HG03442 (cell line): ENCODE measurements around the gene IRX6.

Experiments used
- ATAC-seq: cut with Tn5 transposase; IDR thresholded peaks from one replicate; pipeline ENCODE4 v1.9.1; 2021; ENCODE audit warnings: mild to moderate bottlenecking, moderate library complexity; ENCODE audit not compliant: unreplicated experiment

Gene IRX6

GRCh38 chr16:55364811-55365210 is 40.8 kb downstream of the IRX6 start:
- no peak for ATAC-seq

GRCh38 chr16:55367301-55367811 is 43.4 kb downstream of the IRX6 start:
- no peak for ATAC-seq

GRCh38 chr16:55367866-55368603 is 44.0 kb downstream of the IRX6 start:
- ATAC-seq: no peak

GRCh38 chr16:55369151-55369550 is 45.1 kb downstream of the IRX6 start:
- ATAC-seq: no peak

- ATAC-seq: no peak
These were observed 46.9 kb downstream of the IRX6 start for GRCh38 chr16:55370762-55371482.

GRCh38 chr16:55372792-55373488 is 48.9 kb downstream of the IRX6 start:
- no peak for ATAC-seq

- ATAC-seq: no peak
These were observed 49.5 kb downstream of the IRX6 start for GRCh38 chr16:55373489-55373832.

GRCh38 chr16:55376045-55376444 is 52.0 kb downstream of the IRX6 start:
- ATAC-seq: no peak

GRCh38 chr16:55376567-55377167 is 52.7 kb downstream of the IRX6 start:
- no peak for ATAC-seq

GRCh38 chr16:55377840-55378239 is 53.8 kb downstream of the IRX6 start:
- ATAC-seq: no peak

GRCh38 chr16:55378616-55379015 is 54.6 kb downstream of the IRX6 start:
- no peak for ATAC-seq

GRCh38 chr16:55379371-55379770 is 55.4 kb downstream of the IRX6 start:
- no peak for ATAC-seq

GRCh38 chr16:55379876-55380390 is 55.9 kb downstream of the IRX6 start:
- no peak for ATAC-seq
